Muscle of back (tissue), 11 donors: ENCODE measurements around the gene CACNG1. TPM values are rescaled to one million over a fixed set of nuclear protein-coding genes. Genes with fewer than 3 reads are reported as not detected.
"Not testable (repeated sequence)": the region's sequence is repeated elsewhere in the genome, so short reads cannot be mapped to it uniquely, and the experiment has no call there.

Source experiments
- DNase-seq, 3 donors: peaks; one replicate each; pipeline versions ENCODE4 v3.0.0 to v3.0.0-alpha.2; 2013
- polyA plus RNA-seq, 10 donors: library from polyadenylated mRNA; unstranded; fragments of 120-200 nt; gene quantifications; one replicate each; pipeline ENCODE4 v1.2.1, GENCODE V29; 2013; ENCODE audit not compliant: insufficient read length in 10 of 10

Gene CACNG1
- polyA plus RNA-seq, 10 donors = 101 to 249 (median 186) TPM

GRCh38 chr17:67071595-67071994 lies 27.2 kb downstream of the CACNG1 start:
- no peak for DNase-seq

DNA sequence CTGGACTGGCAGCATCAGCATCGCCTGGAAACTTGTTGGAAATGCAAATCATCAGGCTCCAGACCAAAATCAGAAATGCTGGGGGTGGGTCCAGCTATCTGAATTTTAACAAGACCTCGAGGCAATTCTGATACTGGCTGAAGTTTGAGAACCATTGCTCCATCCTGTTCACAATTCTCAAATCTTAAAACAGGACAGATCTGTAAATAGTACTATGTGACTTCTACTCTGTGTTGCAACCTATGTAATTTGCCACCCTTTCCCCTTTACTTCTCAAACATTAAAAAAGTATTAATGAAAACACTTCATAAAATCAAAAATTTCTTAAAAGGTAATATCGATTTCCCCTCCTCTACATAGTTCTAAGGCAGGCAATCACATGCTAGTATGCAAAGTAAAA lies 28.5 kb downstream of the CACNG1 start:
- no peak for DNase-seq

- no peak for DNase-seq
These were observed 30.4 kb downstream of the CACNG1 start for GRCh38 chr17:67074781-67075180.

GRCh38 chr17:67076290-67076689 lies 31.9 kb downstream of the CACNG1 start:
- DNase-seq = no peak

GRCh38 chr17:67078292-67078691 lies 33.9 kb downstream of the CACNG1 start:
- no peak for DNase-seq

DNA sequence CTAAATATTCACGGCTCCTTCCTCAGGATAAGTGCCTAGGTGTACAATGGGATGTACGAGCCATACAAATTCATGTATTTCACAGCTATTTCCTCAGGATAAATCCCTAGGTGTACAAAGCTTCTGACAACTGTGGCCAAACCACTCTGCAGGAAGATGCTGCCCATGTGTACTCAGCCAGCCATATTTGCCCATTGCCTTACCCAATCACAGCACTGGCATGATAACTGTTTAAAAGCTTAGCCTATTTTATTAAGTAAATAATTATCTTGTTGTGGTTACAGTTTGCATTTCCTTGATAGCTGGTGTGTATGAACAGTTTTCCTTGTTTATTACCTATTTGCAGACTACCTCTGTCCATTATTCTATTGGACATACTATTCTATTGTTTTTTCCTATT lies 35.1 kb downstream of the CACNG1 start:
- DNase-seq = no peak

GRCh38 chr17:67080804-67081203 lies 36.5 kb downstream of the CACNG1 start:
- DNase-seq = no peak

DNA sequence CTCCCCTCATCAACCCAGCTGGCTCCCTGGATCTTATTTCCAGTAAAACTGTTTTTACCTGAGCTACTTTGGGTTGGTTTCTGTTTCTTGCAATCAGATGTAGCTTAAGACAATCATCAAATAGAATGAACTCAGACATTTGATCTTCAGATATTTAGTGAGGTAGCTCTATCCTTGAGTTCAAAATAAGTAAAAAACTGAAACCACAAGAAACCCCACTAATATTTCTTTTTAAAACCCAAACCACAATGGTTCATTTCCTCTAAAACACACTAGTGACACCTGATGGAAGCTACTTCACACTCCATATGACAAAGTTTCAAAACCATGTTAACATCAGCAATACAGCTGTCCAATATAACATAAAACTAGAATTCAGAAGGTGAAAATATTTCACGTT lies 37.8 kb downstream of the CACNG1 start:
- DNase-seq = no peak

DNA sequence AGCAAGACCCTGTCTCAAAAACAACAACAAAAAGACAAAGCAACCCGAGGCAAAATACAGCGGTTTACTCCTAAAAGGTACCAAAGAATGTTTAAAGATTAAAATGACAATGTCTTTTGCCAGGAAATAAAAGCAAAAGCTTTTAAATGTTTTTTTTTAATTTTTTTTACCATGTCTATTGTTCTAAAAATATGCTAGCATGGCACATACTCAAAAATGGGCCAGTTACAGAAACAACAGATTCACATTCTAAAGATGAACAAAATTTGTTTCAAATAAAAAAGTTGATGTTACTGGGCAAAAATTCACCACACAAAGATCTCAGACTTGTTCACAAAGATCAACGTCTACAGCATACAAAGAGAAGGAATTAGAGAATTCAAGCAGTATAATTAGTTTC lies 41.1 kb downstream of the CACNG1 start:
- DNase-seq = no peak

- DNase-seq = no peak
These were observed 44.3 kb downstream of the CACNG1 start for GRCh38 chr17:67088639-67089038.

DNA sequence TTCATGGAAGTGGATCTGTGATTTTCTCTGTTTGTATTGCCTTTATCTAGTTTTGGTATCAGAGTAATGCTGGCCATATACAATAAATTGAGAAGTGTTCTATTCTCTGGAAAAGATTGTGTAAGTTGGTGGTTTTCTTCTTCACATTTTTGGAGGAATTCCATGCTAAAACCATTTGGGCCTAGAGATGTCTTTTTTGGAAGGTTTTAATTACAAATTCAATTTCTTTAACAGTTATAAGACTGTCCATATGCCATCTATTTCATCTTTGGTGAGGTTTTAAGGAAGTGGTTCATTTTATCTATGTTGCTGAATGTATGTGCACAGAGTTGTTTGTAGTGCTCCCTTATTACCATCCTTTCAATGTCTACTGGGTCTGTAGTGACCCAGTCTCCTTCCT lies 46.0 kb downstream of the CACNG1 start:
- DNase-seq = no peak

GRCh38 chr17:67092291-67092690 lies 47.9 kb downstream of the CACNG1 start:
- DNase-seq = no peak

DNA sequence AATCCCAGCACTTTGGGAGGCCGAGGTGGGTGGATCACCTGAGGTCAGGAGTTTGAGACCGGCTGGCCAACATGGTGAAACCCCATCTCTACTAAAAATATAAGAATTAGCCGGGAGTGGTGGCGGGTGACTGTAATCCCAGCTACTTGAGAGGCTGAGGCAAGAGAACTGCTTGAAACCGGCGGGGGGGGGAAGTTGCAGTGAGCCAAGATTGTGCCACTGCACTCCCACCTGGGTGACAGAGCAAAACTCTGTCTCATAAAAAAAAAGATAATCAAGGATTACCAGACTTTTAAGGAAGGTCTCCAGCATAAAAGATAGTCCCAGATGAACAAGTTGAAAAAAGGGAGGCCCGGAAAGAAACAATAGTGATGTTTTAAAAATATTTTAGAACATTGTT lies 48.4 kb downstream of the CACNG1 start:
- DNase-seq = not testable (repeated sequence)

DNA sequence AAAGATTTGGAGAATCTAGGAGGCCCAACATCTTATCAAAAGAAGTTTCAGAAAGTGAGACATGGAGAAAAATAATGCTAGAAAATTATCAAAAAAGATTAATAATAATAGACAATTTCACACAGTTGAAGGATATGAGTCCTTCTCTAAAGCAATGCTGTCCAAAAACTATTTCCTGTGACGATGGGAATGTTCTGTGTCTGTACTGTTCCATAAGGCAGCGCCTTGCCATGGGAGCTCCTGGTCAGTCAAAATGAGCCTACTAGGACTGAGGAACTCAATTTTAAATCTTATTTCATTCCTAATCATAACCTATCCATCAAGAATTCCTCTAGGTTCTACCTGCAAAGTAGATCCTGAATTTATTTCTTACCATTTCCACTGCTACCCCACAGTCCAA lies 49.0 kb downstream of the CACNG1 start:
- no peak for DNase-seq

DNA sequence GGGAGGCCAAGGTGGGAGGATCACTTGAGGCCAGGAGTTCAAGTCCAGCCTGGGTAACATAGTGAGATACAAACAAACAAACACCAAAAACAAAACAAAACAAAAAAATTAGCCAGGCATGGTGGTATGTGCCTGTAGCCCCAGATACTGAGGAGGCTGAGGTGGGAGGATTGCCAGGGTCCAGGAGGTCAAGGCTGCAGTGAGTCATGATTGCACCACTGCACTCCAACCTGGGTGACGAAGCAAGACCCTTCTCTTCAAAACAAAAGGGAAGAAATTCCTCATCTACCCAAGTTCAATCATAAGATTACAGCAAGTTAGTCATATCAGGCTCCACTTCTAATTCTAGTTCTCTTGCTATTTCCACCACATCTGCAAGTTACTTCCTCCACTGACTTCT lies 50.9 kb downstream of the CACNG1 start:
- not testable (repeated sequence) for DNase-seq

- no peak for DNase-seq
These were observed 51.4 kb downstream of the CACNG1 start for GRCh38 chr17:67095803-67096202.

DNA sequence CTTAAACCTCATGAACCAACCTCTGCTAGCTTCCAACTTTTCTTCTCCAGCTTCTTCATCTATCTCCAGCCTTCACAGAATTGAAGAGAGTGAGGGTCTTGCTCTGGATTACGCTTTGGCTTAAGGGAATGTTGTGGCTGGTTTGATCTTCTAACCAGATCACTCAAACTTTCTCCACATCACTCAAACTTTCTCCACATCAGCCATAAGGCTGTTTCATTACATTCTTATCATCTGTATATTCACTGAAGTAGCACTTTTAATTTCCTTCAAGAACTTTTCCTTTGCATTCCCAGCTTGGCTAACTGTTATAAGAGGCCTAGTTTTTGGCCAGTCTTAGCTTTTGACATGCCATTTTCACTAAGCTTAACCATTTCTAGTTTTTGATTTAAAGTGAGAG lies 52.3 kb downstream of the CACNG1 start:
- no peak for DNase-seq

- no peak for DNase-seq
These were observed 53.7 kb downstream of the CACNG1 start for GRCh38 chr17:67098006-67098405.

GRCh38 chr17:67104641-67105040 lies 60.3 kb downstream of the CACNG1 start:
- DNase-seq = not testable (repeated sequence)

GRCh38 chr17:67105213-67105612 lies 60.9 kb downstream of the CACNG1 start:
- DNase-seq = no peak

Other genes starting within 250 kb of the CACNG1 start
- gene CACNG5, start 209.4 kb upstream of the CACNG1 start, polyA plus RNA-seq = under 1 TPM in 2 of 10 donors, not detected in 8; 0.10 to 0.16 TPM
- 10 to 100 TPM in 7 of 10 donors, 1 to 10 TPM in 3; 4.8 to 14.7 (median 12.4) TPM for gene CACNG4, start 79.8 kb upstream of the CACNG1 start, polyA plus RNA-seq
- gene HELZ, start 200.6 kb downstream of the CACNG1 start, polyA plus RNA-seq = 10 to 100 TPM; 15.4 to 28.5 (median 21.4) TPM